IMR-90 (cell line): Measurements from ENCODE around the gene MAN2A1. TPM values are rescaled to one million over a fixed set of nuclear protein-coding genes. Genes with fewer than 3 reads are reported as not detected.
A peak's percentile ranks its signal among the peaks of the same experiment; 100 is the strongest.

Experiments used
- ATAC-seq: fragments of 200-7000 bp; cut with Tn5 transposase; 2 replicates; pipeline ENCODE4 v1.9.1; 2020; ENCODE audit warnings: low read depth, mild to moderate bottlenecking, moderate library complexity
- BruUV-seq: library from RNA; stranded (reverse); fragments of 400-500 nt; replicated peaks from 2 replicates; lab custom pipeline; 2021; lab: Mats Ljungman, UMichigan
- CTCF ChIA-PET: fragments of 300-600 bp; formaldehyde crosslinking; extraction: SDS; loops from one replicate; lab custom pipeline; 2021; ENCODE audit warnings: antibody characterized with exemption; lab: Yijun Ruan, JAX
- POLR2A ChIA-PET: fragments of 300-600 bp; sonication (Branson Sonifier 250); formaldehyde crosslinking; loops from one replicate; lab custom pipeline; 2022; ENCODE audit warnings: antibody characterized with exemption; ENCODE audit not compliant: unreplicated experiment; lab: Charles Lee
- DNase-seq: peaks from one replicate; pipeline ENCODE4 v3.0.0; 2013
- H2AFZ ChIP-seq: replicated peaks from 2 replicates; pipeline ENCODE3; 2013; ENCODE audit warnings: low read length, mild to moderate bottlenecking; ENCODE audit not compliant: poor library complexity
- H2AK5ac ChIP-seq: 2 replicates; pipeline ENCODE4 v1.6.1; 2013; ENCODE audit warnings: low read depth, low read length, inconsistent platforms
- H2AK9ac ChIP-seq: replicated peaks from 2 replicates; pipeline ENCODE3; 2013; ENCODE audit warnings: mild to moderate bottlenecking, low read depth, low read length, moderate library complexity; ENCODE audit not compliant: poor library complexity
- H2BK120ac ChIP-seq: 2 replicates; pipeline ENCODE4 v1.6.1; 2013; ENCODE audit warnings: low read depth, low read length, inconsistent platforms
- H2BK15ac ChIP-seq: 3 replicates; pipeline ENCODE4 v1.6.1; 2013; ENCODE audit warnings: low read depth, low read length, inconsistent platforms
- H2BK20ac ChIP-seq: 2 replicates; pipeline ENCODE4 v1.6.1; 2013; ENCODE audit warnings: low read depth, mild to moderate bottlenecking, inconsistent platforms, low read length, moderate library complexity
- H2BK5ac ChIP-seq: 2 replicates; pipeline ENCODE4 v1.6.1; 2013; ENCODE audit warnings: mild to moderate bottlenecking, low read depth, low read length, inconsistent platforms; ENCODE audit not compliant: poor library complexity, severe bottlenecking
- H3K14ac ChIP-seq: replicated peaks from 2 replicates; pipeline ENCODE4 v1.6.1; 2013; ENCODE audit warnings: low read depth, low read length, inconsistent platforms
- H3K18ac ChIP-seq: 2 replicates; pipeline ENCODE4 v1.6.1; 2013; ENCODE audit warnings: low read depth, low read length, control low read depth
- H3K23ac ChIP-seq: 2 replicates; pipeline ENCODE4 v1.6.1; 2013; ENCODE audit warnings: low read depth, low read length, inconsistent platforms
- H3K27ac ChIP-seq: 2 replicates; pipeline ENCODE4 v1.5.1; 2013; ENCODE audit warnings: mild to moderate bottlenecking, control low read depth, low read length; ENCODE audit not compliant: insufficient read depth
- H3K27me3 ChIP-seq: 2 replicates; pipeline ENCODE4 v1.6.1; 2013; ENCODE audit warnings: low read length; ENCODE audit not compliant: control insufficient read depth, insufficient read depth
- H3K36me3 ChIP-seq: 2 replicates; pipeline ENCODE4 v1.6.1; 2013; ENCODE audit warnings: low read length, mixed read lengths; ENCODE audit not compliant: control insufficient read depth, insufficient read depth
- H3K4ac ChIP-seq: 2 replicates; pipeline ENCODE4 v1.6.1; 2013; ENCODE audit warnings: low read depth, low read length, inconsistent platforms
- H3K4me1 ChIP-seq: 2 replicates; pipeline ENCODE4 v1.6.1; 2013; ENCODE audit warnings: low read length, mixed read lengths; ENCODE audit not compliant: control insufficient read depth, insufficient read depth
- H3K4me2 ChIP-seq: 2 replicates; pipeline ENCODE4 v1.6.1; 2013; ENCODE audit warnings: low read depth, mild to moderate bottlenecking, control low read depth, low read length, moderate library complexity
- H3K4me3 ChIP-seq: 2 replicates; pipeline ENCODE4 v1.5.1; 2013; ENCODE audit warnings: low read depth, mild to moderate bottlenecking, control low read depth, low read length, moderate library complexity; ENCODE audit not compliant: insufficient read depth
- H3K56ac ChIP-seq: 2 replicates; pipeline ENCODE4 v1.6.1; 2013; ENCODE audit warnings: low read length, inconsistent platforms; ENCODE audit not compliant: insufficient read depth; ENCODE audit errors: extremely low read depth
- H3K79me1 ChIP-seq, 2 experiments: 2 replicates each; pipeline ENCODE4 v1.6.1; 2013; ENCODE audit warnings: low read length in 2 of 2, inconsistent platforms in 1 of 2, low read depth in 1 of 2
- H3K9ac ChIP-seq: 2 replicates; pipeline ENCODE4 v1.6.1; 2013; ENCODE audit warnings: low read depth, low read length, control low read depth
- H3K9me1 ChIP-seq: 2 replicates; pipeline ENCODE4 v1.6.1; 2013; ENCODE audit warnings: low read length, inconsistent platforms; ENCODE audit not compliant: insufficient read depth
- H3K9me3 ChIP-seq: 2 replicates; pipeline ENCODE4 v1.6.1; 2013; ENCODE audit warnings: low read length; ENCODE audit not compliant: control insufficient read depth, insufficient read depth
- H4K20me1 ChIP-seq: 2 replicates; pipeline ENCODE4 v1.6.1; 2013; ENCODE audit warnings: low read length, inconsistent platforms; ENCODE audit not compliant: insufficient read depth
- H4K5ac ChIP-seq: 2 replicates; pipeline ENCODE4 v1.6.1; 2013; ENCODE audit warnings: mild to moderate bottlenecking, low read depth, low read length, control low read depth
- H4K8ac ChIP-seq, 2 experiments: 2 replicates each; pipeline ENCODE4 v1.6.1; 2013; ENCODE audit warnings: low read depth in 2 of 2, low read length in 2 of 2, control low read depth in 1 of 2, inconsistent platforms in 1 of 2
- H4K91ac ChIP-seq: 2 replicates; pipeline ENCODE4 v1.6.1; 2013; ENCODE audit warnings: low read depth, low read length, inconsistent platforms; ENCODE audit not compliant: insufficient read depth
- BHLHE40 ChIP-seq: fragments of 150-350 bp; IDR thresholded peaks from 2 replicates; pipeline ENCODE4 v1.6.1; 2016; ENCODE audit warnings: mild to moderate bottlenecking, low read depth, low read length
- CEBPB ChIP-seq: IDR thresholded peaks from 2 replicates; pipeline ENCODE4 v1.6.1; 2012; ENCODE audit warnings: low read depth, low read length, improper control_type of control experiment
- MAZ ChIP-seq: IDR thresholded peaks from 2 replicates; pipeline ENCODE4 v1.6.1; 2012; ENCODE audit warnings: low read depth, mild to moderate bottlenecking, low read length, improper control_type of control experiment, moderate library complexity, borderline replicate concordance
- RAD21 ChIP-seq: IDR thresholded peaks from 2 replicates; pipeline ENCODE4 v1.6.1; 2012; ENCODE audit warnings: low read length, improper control_type of control experiment
- RCOR1 ChIP-seq: IDR thresholded peaks from 2 replicates; pipeline ENCODE4 v1.6.1; 2012; ENCODE audit warnings: mild to moderate bottlenecking, low read length, improper control_type of control experiment; ENCODE audit not compliant: insufficient replicate concordance
- RFX5 ChIP-seq: IDR thresholded peaks from 2 replicates; pipeline ENCODE4 v1.8.0; 2012; ENCODE audit warnings: low read depth, mild to moderate bottlenecking, low read length, moderate library complexity
- SMC3 ChIP-seq: fragments of 150-350 bp; IDR thresholded peaks from 2 replicates; pipeline ENCODE4 v1.6.1; 2016; ENCODE audit warnings: low read depth, mild to moderate bottlenecking, antibody characterized with exemption, low read length, moderate library complexity
- WGBS, 2 experiments: methylation state at CpG; one replicate each; pipeline versions ENCODE4 v1.1.5 to v1.1.7; 2013; ENCODE audit warnings: missing lambda C conversion rate in 2 of 2; ENCODE audit not compliant: insufficient read length in 1 of 2; ENCODE audit errors: extremely low coverage in 2 of 2; 5-methylcytosine and 5-hydroxymethylcytosine counted together
- dilution Hi-C: fragments of 300-500 bp; cut with HindIII; formaldehyde crosslinking; loops from one replicate; pipeline ENCODE4 v1.14.3; 2018; ENCODE audit warnings: low sequenced_read_pairs; ENCODE audit not compliant: unreplicated experiment
- in situ Hi-C: fragments of 300-500 bp; cut with MboI; formaldehyde crosslinking; loops from 3 replicates; pipeline ENCODE4 v1.14.3; 2019; ENCODE audit warnings: low sequenced_read_pairs, inconsistent platforms, mixed read lengths
- intact Hi-C: fragments of 100-400 bp; cut with micrococcal nuclease; formaldehyde crosslinking; loops from 2 replicates; pipeline ENCODE4 v1.10.0; 2022
- polyA plus RNA-seq, 3 experiments: library from polyadenylated mRNA; depleted of rRNA; stranded (reverse); fragments of >200 nt; gene quantifications; 2 replicates each; pipeline ENCODE4 v1.2.3, GENCODE V29; 2012; ENCODE audit warnings: low replicate concordance in 1 of 3
- total RNA-seq: library from RNA; depleted of rRNA; stranded (reverse); fragments of >200 nt; gene quantifications from 2 replicates; pipeline ENCODE4 v1.2.3, GENCODE V29; 2012

The MAN2A1 gene
- total and polyA plus RNA-seq, 2 of the 4 experiments (the other 2 are of a cell fraction) = 16.4 to 29.6 TPM

DNA sequence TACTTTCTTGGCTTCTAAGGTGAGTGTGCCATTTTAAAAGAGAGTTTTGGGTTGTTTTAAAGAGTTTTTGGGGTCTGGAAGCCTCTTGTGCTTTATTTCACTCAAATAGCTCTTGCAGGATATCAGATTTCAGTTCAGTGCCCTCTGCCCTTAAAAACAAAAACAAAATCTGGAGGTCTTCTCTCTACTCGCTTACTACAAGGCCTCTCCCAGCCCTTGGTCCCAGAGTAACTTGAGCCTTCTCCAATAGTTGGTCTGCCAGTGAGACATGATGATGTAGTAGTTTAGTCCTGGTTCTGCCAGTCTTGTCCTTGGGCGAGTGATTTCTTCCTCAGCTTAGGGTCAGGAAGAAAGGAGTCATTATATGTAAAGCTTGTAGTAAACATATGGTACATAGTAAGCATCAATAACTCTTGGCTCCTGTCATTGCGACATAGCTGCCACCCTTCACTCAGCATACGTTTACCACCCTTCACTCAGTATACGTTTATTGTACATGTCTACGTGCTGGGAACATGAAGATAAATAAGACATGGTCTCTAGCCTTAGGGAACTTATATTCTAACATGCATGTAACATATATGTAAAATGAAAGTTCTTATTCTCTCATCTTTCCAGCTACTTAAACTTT lies 147.6 kb downstream of the MAN2A1 start:
- Histone ChIP-seq H3K36me3 (peaks cover 7% of the 10 kb centered on the region), H3K79me1 (peaks cover 0 to 7% of the 10 kb centered on the region in 2 experiments; a peak in 3 of 4 replicates), H3K27me3 (no peaks in the 10 kb centered on the region), H3K4me2 (no peak overlapping the region), H4K5ac (no peak overlapping the region), H2BK15ac (no peak overlapping the region), H3K4me1 (no peaks in the 10 kb centered on the region), H3K9ac (no peak overlapping the region), H2AFZ (no peak overlapping the region), H3K18ac (no peak overlapping the region), H4K20me1 (no peaks in the 10 kb centered on the region), H3K9me1 (no peaks in the 10 kb centered on the region), H3K4me3 (no peak overlapping the region), H2AK9ac (no peak overlapping the region), H3K56ac (no peak overlapping the region), H2BK5ac (no peak overlapping the region), H3K23ac (no peak overlapping the region), H3K14ac (no peak overlapping the region), H3K9me3 (no peaks in the 10 kb centered on the region), H4K91ac (no peak overlapping the region), H2BK20ac (no peak overlapping the region), H2BK120ac (no peak overlapping the region), H3K27ac (no peak overlapping the region), H3K4ac (no peak overlapping the region), H2AK5ac (no peak overlapping the region), H4K8ac (no peak overlapping the region)
- CTCF ChIA-PET = interaction anchor here (0.9 to 1.4 kb wide), 2 partner anchors 8 to 13 kb away, joined by 3 read pairs; no protein-coding TSS in a partner anchor
- DNase-seq (no peak), ATAC-seq (no peak)
- intact Hi-C loops (no loop called here), dilution Hi-C loops (no loop called here), in situ Hi-C loops (no loop called here)
- no CpG with 5 or more reads among the region's 6 CpGs for WGBS, 2 experiments
- BruUV-seq = no TSS peak
- POLR2A ChIA-PET = no interaction called here
- TF ChIP-seq BHLHE40 (no peak), MAZ (no peak), RFX5 (no peak), SMC3 (no peak), RAD21 (no peak), RCOR1 (no peak), CEBPB (peak; percentile 86)
